ENCODE results near the gene ACVR1. TPM values are rescaled to one million over a fixed set of nuclear protein-coding genes. Genes with fewer than 3 reads are reported as not detected.

Gene ACVR1
- total and polyA plus RNA-seq, 2 donors (not counting 3 experiments of a cell fraction or from before 2014, with no cell fraction given): 24.8 to 33.6 TPM

DNA sequence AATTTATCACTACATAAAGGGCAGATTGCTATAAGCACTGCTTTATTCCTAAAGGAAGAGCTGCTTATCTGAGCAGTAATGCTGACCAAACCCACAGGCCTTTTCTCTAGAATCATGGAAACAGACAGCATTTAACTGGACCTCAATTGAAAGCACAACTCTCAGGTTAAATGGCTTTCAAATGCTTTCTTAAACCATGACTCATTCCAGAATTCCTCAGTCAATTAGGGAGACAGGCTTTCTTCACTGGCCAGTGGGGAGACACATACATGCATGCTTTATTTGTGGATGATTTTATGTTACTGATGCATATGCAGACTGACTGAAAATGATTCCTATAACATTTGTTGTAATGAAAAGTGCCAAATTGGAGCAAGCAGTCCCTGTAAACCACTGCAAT lies 114.6 kb downstream of the ACVR1 start:
- Histone ChIP-seq H3K27ac (ENCODE audit: insufficient read depth, low read depth, low read length) (no peak overlapping the region), H3K4me3 (replicated peaks in 1 of 3; ENCODE audit: insufficient read depth in 1 of 3, low read depth in 1 of 3, low read length in 3 of 3) (no peak overlapping the region), H3K36me3 (ENCODE audit: control insufficient read depth in 2 of 2, extremely low read depth in 1 of 2, insufficient read depth in 2 of 2, low read length in 2 of 2) (no peaks in the 10 kb centered on the region), H3K4me1 (ENCODE audit: control insufficient read depth, extremely low read depth, insufficient read depth, low read length) (no peaks in the 10 kb centered on the region), H3K4me2 (ENCODE audit: insufficient read depth, low read length) (no peak overlapping the region), H3K9me1 (replicated peaks; ENCODE audit: control insufficient read depth, extremely low read depth, insufficient read depth, low read length) (no peaks in the 10 kb centered on the region), H2AFZ (ENCODE audit: low read depth, low read length) (no peak overlapping the region), H3K27me3 (ENCODE audit: control insufficient read depth in 2 of 2, insufficient read depth in 2 of 2, low read length in 2 of 2) (no peaks in the 10 kb centered on the region), H3K9ac (replicated peaks; ENCODE audit: extremely low read depth, insufficient read depth, low read length) (no peak overlapping the region), H3K9me3 (replicated peaks; ENCODE audit: control insufficient read depth, insufficient read depth, low read length) (no peaks in the 10 kb centered on the region), H4K20me1 (replicated peaks; ENCODE audit: control insufficient read depth, extremely low read depth, insufficient read depth, low read length) (no peaks in the 10 kb centered on the region), H3K79me2 (ENCODE audit: control insufficient read depth, insufficient read depth, low read length) (no peaks in the 10 kb centered on the region)
- DNase-seq (ENCODE audit: low read depth, low spot score) (no peak), FAIRE-seq (no peak)
- TF ChIP-seq EZH2 (IDR thresholded peaks at IDR 0.05; ENCODE audit: borderline replicate concordance, low read depth, low read length, severe bottlenecking) (no peak), POLR2A (IDR thresholded peaks at IDR 0.05; ENCODE audit: low read depth, low read length) (no peak), POLR2AphosphoS5 (IDR thresholded peaks at IDR 0.05; ENCODE audit: insufficient read depth, low read depth, low read length) (no peak), FOS (IDR thresholded peaks at IDR 0.05; ENCODE audit: borderline replicate concordance, insufficient read depth, low read length) (no peak), JUN (IDR thresholded peaks at IDR 0.05; ENCODE audit: borderline replicate concordance, insufficient read depth, insufficient read length, low read depth) (no peak), GATA2 (IDR thresholded peaks at IDR 0.05; ENCODE audit: insufficient read depth, insufficient read length, low read depth, low read length) (no peak), MYC (IDR thresholded peaks at IDR 0.05; ENCODE audit: low read depth, low read length) (no peak)
- TF ChIP-seq, protein P1, sequence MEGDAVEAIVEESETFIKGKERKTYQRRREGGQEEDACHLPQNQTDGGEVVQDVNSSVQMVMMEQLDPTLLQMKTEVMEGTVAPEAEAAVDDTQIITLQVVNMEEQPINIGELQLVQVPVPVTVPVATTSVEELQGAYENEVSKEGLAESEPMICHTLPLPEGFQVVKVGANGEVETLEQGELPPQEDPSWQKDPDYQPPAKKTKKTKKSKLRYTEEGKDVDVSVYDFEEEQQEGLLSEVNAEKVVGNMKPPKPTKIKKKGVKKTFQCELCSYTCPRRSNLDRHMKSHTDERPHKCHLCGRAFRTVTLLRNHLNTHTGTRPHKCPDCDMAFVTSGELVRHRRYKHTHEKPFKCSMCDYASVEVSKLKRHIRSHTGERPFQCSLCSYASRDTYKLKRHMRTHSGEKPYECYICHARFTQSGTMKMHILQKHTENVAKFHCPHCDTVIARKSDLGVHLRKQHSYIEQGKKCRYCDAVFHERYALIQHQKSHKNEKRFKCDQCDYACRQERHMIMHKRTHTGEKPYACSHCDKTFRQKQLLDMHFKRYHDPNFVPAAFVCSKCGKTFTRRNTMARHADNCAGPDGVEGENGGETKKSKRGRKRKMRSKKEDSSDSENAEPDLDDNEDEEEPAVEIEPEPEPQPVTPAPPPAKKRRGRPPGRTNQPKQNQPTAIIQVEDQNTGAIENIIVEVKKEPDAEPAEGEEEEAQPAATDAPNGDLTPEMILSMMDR (IDR thresholded peaks at IDR 0.05; ENCODE audit: extremely low read depth in 1 of 2, insufficient read depth in 1 of 2, low read depth in 1 of 2, low read length in 2 of 2): no peak
- TF ChIP-seq, protein P2, sequence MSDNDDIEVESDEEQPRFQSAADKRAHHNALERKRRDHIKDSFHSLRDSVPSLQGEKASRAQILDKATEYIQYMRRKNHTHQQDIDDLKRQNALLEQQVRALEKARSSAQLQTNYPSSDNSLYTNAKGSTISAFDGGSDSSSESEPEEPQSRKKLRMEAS (IDR thresholded peaks at IDR 0.05; ENCODE audit: insufficient read depth, insufficient read length): no peak
- ChIA-PET CTCF (no interaction called here), POLR2A (no interaction called here)
- dilution Hi-C loops (cut with MboI; ENCODE audit: extremely low pct_ligation_motif_present, low sequenced_read_pairs): no loop called here
- no TSS peak for BruUV-seq (replicated peaks)
- intact Hi-C loops (cut with micrococcal nuclease): no loop called here

Data from endothelial cell of umbilical vein (primary cell).